HCT116 (cell line): ENCODE data around the gene MYO1E. TPM values are rescaled to one million over a fixed set of nuclear protein-coding genes. Genes with fewer than 3 reads are reported as not detected.

Source experiments
- ATAC-seq: fragments of 200-7000 bp; cut with Tn5 transposase; 2 replicates; pipeline ENCODE4 v1.9.1; 2020; ENCODE audit warnings: mild to moderate bottlenecking, moderate library complexity
- BruUV-seq: library from RNA; stranded (reverse); fragments of 400-500 nt; replicated peaks from 2 replicates; lab custom pipeline; 2021; lab: Mats Ljungman, UMichigan
- CTCF ChIA-PET: fragments of 300-600 bp; sonication (Branson Sonifier 250); formaldehyde crosslinking; loops from one replicate; lab custom pipeline; 2021; ENCODE audit warnings: antibody characterized with exemption; lab: Charles Lee
- POLR2A ChIA-PET: fragments of 300-600, 350-600 bp; sonication (Branson Sonifier 250); formaldehyde crosslinking; loops from one replicate; lab custom pipeline; 2021; ENCODE audit warnings: antibody characterized with exemption; lab: Charles Lee
- RAD21 ChIA-PET, 2 experiments: fragments of 300-600 bp; sonication (Branson Sonifier 250); formaldehyde crosslinking; loops; one replicate each; lab custom pipeline; 2023; ENCODE audit warnings: low total read pairs in 2 of 2; ENCODE audit not compliant: uncharacterized antibody in 2 of 2, unreplicated experiment in 2 of 2, low non-redundant PET in 1 of 2; lab: Charles Lee
- DNase-seq: peaks from one replicate; pipeline ENCODE4 v3.0.0-alpha.2; 2010; ENCODE audit warnings: low read depth, low spot score
- H2AFZ ChIP-seq: fragments of 200-600 bp; shearing (Covaris generic), sonication (generic); 2 replicates; pipeline ENCODE4 v1.6.1; 2017; ENCODE audit warnings: low read depth, mixed run types, mixed read lengths, antibody characterized with exemption, low read length; ENCODE audit not compliant: poor library complexity, severe bottlenecking
- H3K27ac ChIP-seq: 2 replicates; pipeline ENCODE4 v1.5.1; 2012; ENCODE audit warnings: low read depth, low read length
- H3K27me3 ChIP-seq: fragments of 200-600 bp; sonication (generic); 2 replicates; pipeline ENCODE4 v1.6.1; 2016; ENCODE audit warnings: mixed run types, low read length, mixed read lengths; ENCODE audit not compliant: insufficient read depth
- H3K36me3 ChIP-seq, 2 experiments: fragments of 200-500 bp in 1 of 2; fragments of 200-600 bp in 1 of 2; sonication (Bioruptor generic) in 1 of 2; sonication (generic) in 1 of 2; 2 replicates each; pipeline versions ENCODE4 v1.5.1 to v1.6.1; 2014 to 2016; ENCODE audit warnings: low read length in 2 of 2, inconsistent platforms in 1 of 2, mixed read lengths in 1 of 2, mixed run types in 1 of 2; ENCODE audit not compliant: insufficient read depth in 2 of 2, control insufficient read depth in 1 of 2
- H3K4me1 ChIP-seq, 2 experiments: fragments of 200-600 bp in 1 of 2; sonication (generic) in 1 of 2; 2 replicates each; pipeline versions ENCODE4 v1.5.1 to v1.6.1; 2012 to 2017; ENCODE audit warnings: low read length in 2 of 2, inconsistent platforms in 1 of 2, mild to moderate bottlenecking in 1 of 2, mixed read lengths in 1 of 2, mixed run types in 1 of 2, moderate library complexity in 1 of 2; ENCODE audit not compliant: insufficient read depth in 2 of 2, control insufficient read depth in 1 of 2
- H3K4me2 ChIP-seq: fragments of 200-600 bp; sonication (generic); 2 replicates; pipeline ENCODE4 v1.6.1; 2017; ENCODE audit warnings: mixed run types, low read length, mixed read lengths
- H3K4me3 ChIP-seq, 2 experiments: fragments of 200-600 bp in 1 of 2; sonication (generic) in 1 of 2; replicated peaks in 1 of 2; 2 replicates each; pipeline ENCODE4 v1.5.1; 2011 to 2016; ENCODE audit warnings: low read length in 2 of 2, control low read depth in 1 of 2, low read depth in 1 of 2, mild to moderate bottlenecking in 1 of 2, mixed read lengths in 1 of 2, mixed run types in 1 of 2
- H3K79me2 ChIP-seq: fragments of 200-600 bp; sonication (generic); 2 replicates; pipeline ENCODE4 v1.6.1; 2017; ENCODE audit warnings: mild to moderate bottlenecking, mixed run types, low read length, moderate library complexity, mixed read lengths; ENCODE audit not compliant: insufficient read depth
- H3K9ac ChIP-seq: fragments of 200-600 bp; sonication (generic); 2 replicates; pipeline ENCODE4 v1.6.1; 2016; ENCODE audit warnings: low read length, mixed read lengths
- H3K9me2 ChIP-seq: fragments of 200-600 bp; sonication (generic), shearing (Covaris generic); 2 replicates; pipeline ENCODE4 v1.6.1; 2017; ENCODE audit warnings: mixed run types, mild to moderate bottlenecking, moderate library complexity; ENCODE audit not compliant: insufficient read depth
- H3K9me3 ChIP-seq, 2 experiments: fragments of 200-500 bp in 1 of 2; fragments of 200-600 bp in 1 of 2; sonication (Bioruptor generic) in 1 of 2; sonication (generic) in 1 of 2; 2 replicates each; pipeline ENCODE4 v1.6.1; 2014 to 2017; ENCODE audit warnings: low read length in 2 of 2, mixed read lengths in 2 of 2, inconsistent platforms in 1 of 2, low read depth in 1 of 2, mild to moderate bottlenecking in 1 of 2, mixed run types in 1 of 2, moderate library complexity in 1 of 2; ENCODE audit not compliant: control insufficient read depth in 1 of 2, insufficient read depth in 1 of 2
- H4K20me1 ChIP-seq: fragments of 200-600 bp; sonication (generic), shearing (Covaris generic); 2 replicates; pipeline ENCODE4 v1.6.1; 2017; ENCODE audit warnings: mixed run types, mild to moderate bottlenecking, moderate library complexity; ENCODE audit not compliant: insufficient read depth
- ELF1 ChIP-seq: IDR thresholded peaks from 2 replicates; pipeline ENCODE4 v1.6.1; 2012; ENCODE audit warnings: low read depth, borderline replicate concordance
- FOSL1 ChIP-seq: IDR thresholded peaks from 2 replicates; pipeline ENCODE4 v1.6.1; 2012; ENCODE audit warnings: low read depth
- POLR2A ChIP-seq: IDR thresholded peaks from 2 replicates; pipeline ENCODE4 v1.7.0; 2011; ENCODE audit warnings: borderline replicate concordance; ENCODE audit not compliant: insufficient read depth, insufficient read length; ENCODE audit errors: extremely low read depth
- POLR2AphosphoS5 ChIP-seq: IDR thresholded peaks from 2 replicates; pipeline ENCODE4 v1.6.1; 2011; ENCODE audit warnings: mild to moderate bottlenecking, low read depth, low read length, moderate library complexity
- SRF ChIP-seq: IDR thresholded peaks from 2 replicates; pipeline ENCODE4 v1.6.1; 2012; ENCODE audit warnings: low read depth
- TCF7L2 ChIP-seq: IDR thresholded peaks from 2 replicates; pipeline ENCODE4 v1.7.0; 2011; ENCODE audit warnings: borderline replicate concordance, inconsistent platforms; ENCODE audit not compliant: insufficient read depth, insufficient read length; ENCODE audit errors: extremely low read depth
- YY1 ChIP-seq: IDR thresholded peaks from 2 replicates; pipeline ENCODE4 v1.6.1; 2011; ENCODE audit warnings: low read length, low read depth, moderate library complexity, mild to moderate bottlenecking; ENCODE audit not compliant: insufficient replicate concordance; ENCODE audit errors: extremely low read depth
- ZFX ChIP-seq: fragments of 450-650 bp; IDR thresholded peaks from 2 replicates; pipeline ENCODE4 v1.6.1; 2017
- intact Hi-C: fragments of 100-400 bp; cut with micrococcal nuclease; formaldehyde crosslinking; loops from 2 replicates; pipeline ENCODE4 v1.10.0; 2022
- total RNA-seq: library from RNA; stranded (reverse); gene quantifications from one replicate; pipeline ENCODE4 v1.2.1, GENCODE V29; 2021; ENCODE audit not compliant: unreplicated experiment
- TF ChIP-seq, protein P1 (sequence below): IDR thresholded peaks from 2 replicates; pipeline ENCODE4 v1.6.1; 2012

The MYO1E gene
- total RNA-seq, 1 experiment from 2014 or later: 182 TPM

DNA sequence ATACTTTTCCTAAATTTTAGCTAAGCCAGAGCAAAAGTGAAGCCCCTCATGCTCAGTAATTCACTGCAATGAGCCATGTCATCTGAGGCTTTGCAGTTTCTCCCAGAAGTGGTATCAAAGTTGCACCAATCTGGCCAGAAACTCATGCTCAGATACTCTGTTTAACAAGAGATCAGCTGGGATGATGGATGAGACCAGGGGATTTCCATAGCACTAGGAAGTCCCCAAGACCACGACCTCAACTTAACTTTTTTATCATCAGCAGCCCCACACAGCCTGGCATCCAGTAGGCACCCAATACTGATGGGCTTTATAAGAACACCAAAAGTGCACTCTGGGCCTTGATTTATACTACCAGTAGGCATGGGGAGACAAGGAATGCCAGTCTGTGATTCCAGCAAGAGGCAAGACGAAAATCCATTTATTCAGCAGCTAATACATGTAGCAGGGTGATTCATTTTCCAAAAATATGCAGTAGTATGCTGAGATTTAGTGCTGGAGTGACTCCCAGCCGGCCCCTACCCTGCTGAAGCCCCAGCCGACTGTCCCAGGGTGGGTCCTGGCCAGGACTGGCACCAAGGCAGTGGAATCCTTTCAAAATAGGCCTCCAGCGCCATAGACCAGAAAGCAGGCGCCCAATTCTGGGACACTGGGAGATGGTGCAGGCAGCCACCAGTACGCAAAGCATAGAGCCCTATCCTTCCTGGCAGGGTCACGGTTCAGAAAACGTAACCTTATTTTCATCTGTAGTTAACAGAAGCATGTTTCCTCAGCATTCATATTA lies 166.6 kb downstream of the MYO1E start:
- H3K4me3 ChIP-seq: no peak overlapping the region
- peaks cover 11 to 26% of the 10 kb centered on the region in 2 experiments; a peak in 2 of 4 replicates for H3K36me3 ChIP-seq
- H3K9me3 ChIP-seq: no peaks in the 10 kb centered on the region
- H2AFZ ChIP-seq: no peak overlapping the region
- intact Hi-C loops: no loop called here
- H3K9me2 ChIP-seq: no peaks in the 10 kb centered on the region
- CTCF ChIA-PET: no interaction called here
- POLR2A ChIA-PET: no interaction called here
- no TSS peak for BruUV-seq
- TF ChIP-seq YY1 (no peak), POLR2A (no peak), FOSL1 (no peak)
- TF ChIP-seq, protein P1, sequence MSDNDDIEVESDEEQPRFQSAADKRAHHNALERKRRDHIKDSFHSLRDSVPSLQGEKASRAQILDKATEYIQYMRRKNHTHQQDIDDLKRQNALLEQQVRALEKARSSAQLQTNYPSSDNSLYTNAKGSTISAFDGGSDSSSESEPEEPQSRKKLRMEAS: no peak
- H3K27ac ChIP-seq: no peak overlapping the region
- H3K4me1 ChIP-seq: peaks cover 1 to 7% of the 10 kb centered on the region in 2 experiments; a peak in 3 of 4 replicates
- no peak for DNase-seq
- RAD21 ChIA-PET: no interaction called here
- no peaks in the 10 kb centered on the region for H3K27me3 ChIP-seq
- no peak overlapping the region for H3K4me2 ChIP-seq
- H4K20me1 ChIP-seq: no peaks in the 10 kb centered on the region
- ATAC-seq: no peak
- no peak overlapping the region for H3K9ac ChIP-seq
- H3K79me2 ChIP-seq: no peaks in the 10 kb centered on the region

DNA sequence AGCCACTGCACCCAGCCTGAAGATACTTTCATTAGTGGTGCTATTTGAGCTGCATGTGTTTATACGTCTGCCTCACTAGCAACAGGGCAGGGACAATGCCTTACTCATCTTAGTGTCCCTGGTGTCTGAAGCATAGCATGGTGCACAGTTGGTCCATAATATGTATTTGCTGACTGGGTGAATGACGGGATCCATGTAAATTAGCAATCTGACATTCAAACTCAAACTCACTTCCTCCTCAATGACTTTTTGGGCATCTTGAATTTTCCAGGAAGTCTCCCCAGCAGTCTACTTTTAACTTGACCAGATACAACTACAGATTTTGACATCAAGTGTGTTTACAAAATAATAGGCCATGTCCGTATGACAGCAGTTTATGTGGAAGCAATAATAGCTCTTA lies 169.0 kb downstream of the MYO1E start:
- Histone ChIP-seq H2AFZ (no peak overlapping the region), H3K79me2 (no peaks in the 10 kb centered on the region), H3K9ac (no peak overlapping the region), H3K27me3 (no peaks in the 10 kb centered on the region), H3K9me2 (no peaks in the 10 kb centered on the region), H3K4me3 (no peak overlapping the region), H3K36me3 (peaks cover 11 to 21% of the 10 kb centered on the region in 2 experiments; a peak in 2 of 4 replicates), H3K27ac (no peak overlapping the region), H4K20me1 (no peaks in the 10 kb centered on the region), H3K4me2 (no peak overlapping the region), H3K4me1 (peaks cover 16 to 22% of the 10 kb centered on the region in 2 experiments), H3K9me3 (no peaks in the 10 kb centered on the region)
- ChIA-PET POLR2A (no interaction called here), CTCF (no interaction called here), RAD21 (no interaction called here)
- intact Hi-C loops: no loop called here
- TF ChIP-seq TCF7L2 (no peak), ELF1 (no peak), ZFX (no peak), SRF (no peak), POLR2AphosphoS5 (no peak)
- TF ChIP-seq, protein P1: no peak
- DNase-seq (no peak), ATAC-seq (no peak)
- no TSS peak for BruUV-seq
